ENCODE measurements around the gene ATXN7L3B.
A peak's percentile ranks its signal among the peaks of the same experiment; 100 is the strongest.
"Not testable (repeated sequence)": the region's sequence is repeated elsewhere in the genome, so short reads cannot be mapped to it uniquely, and the experiment has no call there.

The ATXN7L3B gene

GRCh38 chr12:74537707-74538385, at the start of gene ATXN7L3B:
Gene ATXN7L3B, plus strand, starts transcription at chr12:74537835. Its CDS starts 278 bp downstream, at chr12:74538113.
- peak; percentile 91 to 95 for DNase-seq (ENCODE audit: low read depth in 1 of 2, low spot score in 1 of 2)

GRCh38 chr12:74488134-74488533, 49.5 kb upstream of the ATXN7L3B start:
- DNase-seq (ENCODE audit: low read depth in 1 of 2, low spot score in 1 of 2) = no peak

- DNase-seq (ENCODE audit: low read depth in 1 of 2, low spot score in 1 of 2) = no peak
Measured at GRCh38 chr12:74489543-74489942, 48.1 kb upstream of the ATXN7L3B start.

DNA sequence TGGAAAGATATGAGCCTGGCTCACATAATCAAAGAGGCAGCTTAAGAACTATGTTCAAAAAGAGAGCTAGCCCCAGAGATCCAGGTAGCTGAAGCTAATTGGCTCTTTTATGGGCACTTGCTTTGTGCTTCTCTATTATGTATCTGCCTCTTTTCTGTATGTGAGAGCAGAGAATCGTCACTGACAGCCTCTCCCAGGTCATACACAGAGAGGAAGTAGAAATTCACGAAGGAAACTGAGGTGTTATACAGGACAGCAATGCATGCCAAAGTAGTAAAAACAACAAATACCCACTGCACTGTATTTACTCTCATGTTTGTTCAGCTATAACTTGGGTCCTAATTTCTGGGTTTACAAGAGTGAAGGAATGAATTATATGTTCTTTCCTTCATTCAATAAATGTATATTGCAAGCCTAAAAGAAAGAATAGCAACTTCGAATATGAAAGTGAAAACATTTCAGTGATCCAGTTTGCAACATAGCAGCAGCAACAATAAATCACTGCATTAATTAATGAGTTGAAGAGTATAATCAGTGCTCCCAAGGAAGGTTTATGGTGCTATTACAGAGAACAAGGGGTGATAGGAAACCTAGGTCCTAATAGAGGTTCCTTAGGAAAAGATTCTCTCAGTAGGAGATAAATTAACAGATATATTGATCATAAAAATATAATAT, 47.1 kb upstream of the ATXN7L3B start:
- DNase-seq (ENCODE audit: low read depth in 1 of 2, low spot score in 1 of 2) = no peak

- DNase-seq (ENCODE audit: low read depth in 1 of 2, low spot score in 1 of 2) = no peak
Measured at GRCh38 chr12:74491374-74491773, 46.3 kb upstream of the ATXN7L3B start.

GRCh38 chr12:74499192-74499591, 38.4 kb upstream of the ATXN7L3B start:
- DNase-seq (ENCODE audit: low read depth in 1 of 2, low spot score in 1 of 2) = no peak

GRCh38 chr12:74508873-74509657, 28.6 kb upstream of the ATXN7L3B start:
- DNase-seq (ENCODE audit: low read depth in 1 of 2, low spot score in 1 of 2) = not testable (repeated sequence)

- no peak for DNase-seq (ENCODE audit: low read depth in 1 of 2, low spot score in 1 of 2)
Measured at GRCh38 chr12:74509886-74510285, 27.7 kb upstream of the ATXN7L3B start.

- no peak for DNase-seq (ENCODE audit: low read depth in 1 of 2, low spot score in 1 of 2)
Measured at GRCh38 chr12:74514098-74514872, 23.4 kb upstream of the ATXN7L3B start.

- DNase-seq (ENCODE audit: low read depth in 1 of 2, low spot score in 1 of 2) = no peak
Measured at GRCh38 chr12:74515849-74516248, 21.8 kb upstream of the ATXN7L3B start.

DNA sequence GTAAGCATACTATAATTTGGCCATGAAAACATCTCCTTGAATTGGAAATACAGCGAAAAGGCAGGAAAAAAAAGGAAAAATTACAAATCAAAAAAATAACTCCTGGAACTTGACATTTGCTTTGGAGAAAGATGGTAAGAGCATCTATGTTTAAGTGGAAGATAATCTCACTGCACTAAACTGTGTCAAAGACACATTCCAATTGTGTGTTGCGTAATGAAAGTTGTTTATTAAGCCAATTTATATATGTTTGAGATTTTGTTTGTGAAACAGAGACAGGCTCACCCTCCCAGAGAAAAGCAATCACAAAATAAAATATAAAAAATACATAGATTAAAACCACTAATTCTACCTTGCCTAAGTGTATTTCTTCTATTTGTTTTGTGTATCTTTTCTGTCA, 11.1 kb upstream of the ATXN7L3B start:
- no peak for DNase-seq (ENCODE audit: low read depth in 1 of 2, low spot score in 1 of 2)

- no peak for DNase-seq (ENCODE audit: low read depth in 1 of 2, low spot score in 1 of 2)
Measured at GRCh38 chr12:74527491-74527890, 10.1 kb upstream of the ATXN7L3B start.

DNA sequence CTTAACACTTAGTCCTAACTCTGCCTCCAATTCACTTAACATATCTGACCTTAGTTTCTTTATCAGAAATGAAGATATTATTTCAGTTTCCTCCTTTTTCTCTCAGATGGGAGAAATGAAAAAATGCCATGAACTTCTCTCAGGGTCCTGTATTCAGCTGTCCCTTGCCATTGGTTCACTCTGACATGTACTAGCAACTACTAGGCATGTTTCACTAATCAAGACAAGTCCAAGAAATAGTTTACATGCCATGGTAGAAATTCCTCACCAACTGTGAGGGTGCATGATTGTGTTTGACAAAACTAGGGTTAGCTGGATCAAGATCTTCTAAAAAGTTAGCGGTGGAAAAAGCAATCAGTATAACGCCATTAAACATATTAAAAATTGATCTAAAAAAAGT, 7.0 kb upstream of the ATXN7L3B start:
- no peak for DNase-seq (ENCODE audit: low read depth in 1 of 2, low spot score in 1 of 2)

- no peak for DNase-seq (ENCODE audit: low read depth in 1 of 2, low spot score in 1 of 2)
Measured at GRCh38 chr12:74535536-74535935, 2.1 kb upstream of the ATXN7L3B start.

GRCh38 chr12:74537126-74537706, 419 bp upstream of the ATXN7L3B start:
- no peak for DNase-seq (ENCODE audit: low read depth in 1 of 2, low spot score in 1 of 2)

- DNase-seq (ENCODE audit: low read depth in 1 of 2, low spot score in 1 of 2) = no peak
Measured at GRCh38 chr12:74538491-74539258, 1.0 kb downstream of the ATXN7L3B start.

- DNase-seq (ENCODE audit: low read depth in 1 of 2, low spot score in 1 of 2) = no peak
Measured at GRCh38 chr12:74539261-74539660, 1.6 kb downstream of the ATXN7L3B start.

DNA sequence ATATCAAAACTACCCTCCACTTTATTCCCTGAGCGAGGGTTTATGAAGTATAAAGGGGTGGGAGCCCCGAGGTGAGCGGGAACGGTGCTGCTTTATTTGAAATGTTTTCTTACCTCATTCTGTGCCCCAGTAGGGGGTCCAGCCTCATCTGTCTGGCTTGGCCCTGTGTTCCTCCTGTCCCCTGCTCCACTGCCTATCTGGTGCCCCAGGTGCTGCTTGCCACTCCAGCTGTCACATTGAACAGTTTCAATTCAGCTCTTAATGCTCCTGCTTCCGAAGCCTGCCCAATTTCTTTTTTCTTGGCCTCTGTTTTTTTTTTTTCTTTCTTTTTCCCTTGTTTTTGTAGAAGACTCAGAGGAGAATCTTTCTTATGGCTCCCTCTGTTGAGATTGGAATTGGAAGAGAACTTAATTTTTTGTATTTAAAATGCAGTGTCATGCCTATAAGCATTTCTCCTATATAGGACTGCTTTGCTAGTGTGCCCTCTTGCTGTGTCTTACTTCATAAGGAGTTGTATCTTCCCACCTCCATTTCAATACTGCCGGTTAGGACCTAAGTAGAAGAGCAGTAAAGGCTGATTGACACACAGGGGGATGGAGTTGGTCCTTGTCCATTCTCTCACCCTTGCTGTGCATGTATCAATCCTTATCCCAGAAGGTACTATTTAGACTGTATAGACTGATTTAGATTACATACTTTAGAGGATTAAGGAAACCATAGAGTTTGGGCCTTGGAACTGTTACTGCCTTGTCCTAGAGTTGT, 2.3 kb downstream of the ATXN7L3B start:
- DNase-seq (ENCODE audit: low read depth in 1 of 2, low spot score in 1 of 2) = no peak

- DNase-seq (ENCODE audit: low read depth in 1 of 2, low spot score in 1 of 2) = no peak
Measured at GRCh38 chr12:74541074-74541473, 3.4 kb downstream of the ATXN7L3B start.
